Measurements from ENCODE around the gene FAM53A. TPM values are rescaled to one million over a fixed set of nuclear protein-coding genes. Genes with fewer than 3 reads are reported as not detected.
A peak's percentile ranks its signal among the peaks of the same experiment; 100 is the strongest.

FAM53A gene
- total and polyA plus RNA-seq, 10 of the 15 experiments (the other 5 are each of a cell fraction or from before 2014, with no cell fraction given): 0.02 to 0.87 (median 0.38) TPM; not detected in 2

DNA sequence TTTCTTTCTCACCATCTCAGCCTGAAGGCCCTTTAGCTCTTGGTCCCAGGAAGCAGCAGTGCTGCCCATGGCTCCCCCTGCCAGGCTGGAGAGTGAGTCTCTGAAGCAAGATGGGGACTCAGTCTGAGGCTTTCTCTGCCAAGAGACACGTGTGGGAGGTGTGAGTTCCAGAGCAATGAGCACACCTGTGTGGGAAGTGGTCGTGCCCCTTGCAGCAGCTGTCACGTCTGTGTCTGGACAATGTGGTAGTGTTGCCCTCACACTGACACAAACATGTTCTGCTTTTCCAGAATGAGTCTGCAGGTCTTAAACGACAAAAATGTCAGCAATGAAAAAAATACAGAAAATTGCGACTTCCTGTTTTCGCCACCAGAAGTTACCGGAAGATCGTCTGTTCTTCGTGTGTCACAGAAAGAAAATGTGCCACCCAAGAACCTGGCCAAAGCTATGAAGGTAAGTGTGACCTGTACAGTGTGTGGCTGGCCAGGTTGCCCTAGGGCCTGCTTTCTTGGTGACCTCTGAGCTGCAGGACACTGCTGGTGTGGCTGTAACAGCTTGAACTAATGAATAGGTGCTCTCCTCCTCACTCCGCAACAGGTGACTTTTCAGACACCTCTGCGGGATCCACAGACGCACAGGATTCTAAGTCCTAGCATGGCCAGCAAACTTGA, 39.2 kb upstream of the FAM53A start (continued):
- TF ChIP-seq, protein P1, sequence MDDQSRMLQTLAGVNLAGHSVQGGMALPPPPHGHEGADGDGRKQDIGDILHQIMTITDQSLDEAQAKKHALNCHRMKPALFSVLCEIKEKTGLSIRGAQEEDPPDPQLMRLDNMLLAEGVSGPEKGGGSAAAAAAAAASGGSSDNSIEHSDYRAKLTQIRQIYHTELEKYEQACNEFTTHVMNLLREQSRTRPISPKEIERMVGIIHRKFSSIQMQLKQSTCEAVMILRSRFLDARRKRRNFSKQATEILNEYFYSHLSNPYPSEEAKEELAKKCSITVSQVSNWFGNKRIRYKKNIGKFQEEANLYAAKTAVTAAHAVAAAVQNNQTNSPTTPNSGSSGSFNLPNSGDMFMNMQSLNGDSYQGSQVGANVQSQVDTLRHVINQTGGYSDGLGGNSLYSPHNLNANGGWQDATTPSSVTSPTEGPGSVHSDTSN (IDR thresholded peaks at IDR 0.05; ENCODE audit: insufficient replicate concordance, low read depth, low read length): no peak
- no peak for TF ChIP-seq CBX3 (IDR thresholded peaks at IDR 0.05; ENCODE audit: borderline replicate concordance, low read depth)
- TF ChIP-seq, protein P2, sequence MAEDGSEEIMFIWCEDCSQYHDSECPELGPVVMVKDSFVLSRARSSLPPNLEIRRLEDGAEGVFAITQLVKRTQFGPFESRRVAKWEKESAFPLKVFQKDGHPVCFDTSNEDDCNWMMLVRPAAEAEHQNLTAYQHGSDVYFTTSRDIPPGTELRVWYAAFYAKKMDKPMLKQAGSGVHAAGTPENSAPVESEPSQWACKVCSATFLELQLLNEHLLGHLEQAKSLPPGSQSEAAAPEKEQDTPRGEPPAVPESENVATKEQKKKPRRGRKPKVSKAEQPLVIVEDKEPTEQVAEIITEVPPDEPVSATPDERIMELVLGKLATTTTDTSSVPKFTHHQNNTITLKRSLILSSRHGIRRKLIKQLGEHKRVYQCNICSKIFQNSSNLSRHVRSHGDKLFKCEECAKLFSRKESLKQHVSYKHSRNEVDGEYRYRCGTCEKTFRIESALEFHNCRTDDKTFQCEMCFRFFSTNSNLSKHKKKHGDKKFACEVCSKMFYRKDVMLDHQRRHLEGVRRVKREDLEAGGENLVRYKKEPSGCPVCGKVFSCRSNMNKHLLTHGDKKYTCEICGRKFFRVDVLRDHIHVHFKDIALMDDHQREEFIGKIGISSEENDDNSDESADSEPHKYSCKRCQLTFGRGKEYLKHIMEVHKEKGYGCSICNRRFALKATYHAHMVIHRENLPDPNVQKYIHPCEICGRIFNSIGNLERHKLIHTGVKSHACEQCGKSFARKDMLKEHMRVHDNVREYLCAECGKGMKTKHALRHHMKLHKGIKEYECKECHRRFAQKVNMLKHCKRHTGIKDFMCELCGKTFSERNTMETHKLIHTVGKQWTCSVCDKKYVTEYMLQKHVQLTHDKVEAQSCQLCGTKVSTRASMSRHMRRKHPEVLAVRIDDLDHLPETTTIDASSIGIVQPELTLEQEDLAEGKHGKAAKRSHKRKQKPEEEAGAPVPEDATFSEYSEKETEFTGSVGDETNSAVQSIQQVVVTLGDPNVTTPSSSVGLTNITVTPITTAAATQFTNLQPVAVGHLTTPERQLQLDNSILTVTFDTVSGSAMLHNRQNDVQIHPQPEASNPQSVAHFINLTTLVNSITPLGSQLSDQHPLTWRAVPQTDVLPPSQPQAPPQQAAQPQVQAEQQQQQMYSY (CRISPR knock-in tag; IDR thresholded peaks at IDR 0.05): no peak
- no peak for TF ChIP-seq TCF7 (IDR thresholded peaks at IDR 0.05; ENCODE audit: borderline replicate concordance)
- no peak for TF ChIP-seq RAD51 (IDR thresholded peaks at IDR 0.05)
- no peak for TF ChIP-seq POLR2AphosphoS5 (IDR thresholded peaks at IDR 0.05; ENCODE audit: low read length)
- TF ChIP-seq EED (IDR thresholded peaks at IDR 0.05; ENCODE audit: low read depth): no peak
- TF ChIP-seq, protein P3, sequence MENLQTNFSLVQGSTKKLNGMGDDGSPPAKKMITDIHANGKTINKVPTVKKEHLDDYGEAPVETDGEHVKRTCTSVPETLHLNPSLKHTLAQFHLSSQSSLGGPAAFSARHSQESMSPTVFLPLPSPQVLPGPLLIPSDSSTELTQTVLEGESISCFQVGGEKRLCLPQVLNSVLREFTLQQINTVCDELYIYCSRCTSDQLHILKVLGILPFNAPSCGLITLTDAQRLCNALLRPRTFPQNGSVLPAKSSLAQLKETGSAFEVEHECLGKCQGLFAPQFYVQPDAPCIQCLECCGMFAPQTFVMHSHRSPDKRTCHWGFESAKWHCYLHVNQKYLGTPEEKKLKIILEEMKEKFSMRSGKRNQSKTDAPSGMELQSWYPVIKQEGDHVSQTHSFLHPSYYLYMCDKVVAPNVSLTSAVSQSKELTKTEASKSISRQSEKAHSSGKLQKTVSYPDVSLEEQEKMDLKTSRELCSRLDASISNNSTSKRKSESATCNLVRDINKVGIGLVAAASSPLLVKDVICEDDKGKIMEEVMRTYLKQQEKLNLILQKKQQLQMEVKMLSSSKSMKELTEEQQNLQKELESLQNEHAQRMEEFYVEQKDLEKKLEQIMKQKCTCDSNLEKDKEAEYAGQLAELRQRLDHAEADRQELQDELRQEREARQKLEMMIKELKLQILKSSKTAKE (IDR thresholded peaks at IDR 0.05; ENCODE audit: low read depth, poor library complexity, severe bottlenecking): peak; percentile 24
- TF ChIP-seq, protein P4, sequence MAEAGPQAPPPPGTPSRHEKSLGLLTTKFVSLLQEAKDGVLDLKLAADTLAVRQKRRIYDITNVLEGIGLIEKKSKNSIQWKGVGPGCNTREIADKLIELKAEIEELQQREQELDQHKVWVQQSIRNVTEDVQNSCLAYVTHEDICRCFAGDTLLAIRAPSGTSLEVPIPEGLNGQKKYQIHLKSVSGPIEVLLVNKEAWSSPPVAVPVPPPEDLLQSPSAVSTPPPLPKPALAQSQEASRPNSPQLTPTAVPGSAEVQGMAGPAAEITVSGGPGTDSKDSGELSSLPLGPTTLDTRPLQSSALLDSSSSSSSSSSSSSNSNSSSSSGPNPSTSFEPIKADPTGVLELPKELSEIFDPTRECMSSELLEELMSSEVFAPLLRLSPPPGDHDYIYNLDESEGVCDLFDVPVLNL (IDR thresholded peaks at IDR 0.05; ENCODE audit: low read depth, low read length): no peak
- TF ChIP-seq NR2C1 (IDR thresholded peaks at IDR 0.05): no peak
- no peak for TF ChIP-seq BRCA1 (IDR thresholded peaks at IDR 0.05; ENCODE audit: low read depth, low read length)
- peak in 1 of 2 experiments; percentile 45; a peak in 3 of 4 replicates for TF ChIP-seq IKZF2 (IDR thresholded peaks at IDR 0.05)
- TF ChIP-seq CHD1 (IDR thresholded peaks at IDR 0.05; ENCODE audit: low read depth, low read length): no peak
- no peak for TF ChIP-seq SUPT20H (IDR thresholded peaks at IDR 0.05; ENCODE audit: borderline replicate concordance, control insufficient read depth, low read depth, low read length)
- no peak for TF ChIP-seq ZNF217 (IDR thresholded peaks at IDR 0.05)
- peak; percentile 76 for TF ChIP-seq GABPA (IDR thresholded peaks at IDR 0.05; ENCODE audit: low read depth)
- TF ChIP-seq, protein P5, sequence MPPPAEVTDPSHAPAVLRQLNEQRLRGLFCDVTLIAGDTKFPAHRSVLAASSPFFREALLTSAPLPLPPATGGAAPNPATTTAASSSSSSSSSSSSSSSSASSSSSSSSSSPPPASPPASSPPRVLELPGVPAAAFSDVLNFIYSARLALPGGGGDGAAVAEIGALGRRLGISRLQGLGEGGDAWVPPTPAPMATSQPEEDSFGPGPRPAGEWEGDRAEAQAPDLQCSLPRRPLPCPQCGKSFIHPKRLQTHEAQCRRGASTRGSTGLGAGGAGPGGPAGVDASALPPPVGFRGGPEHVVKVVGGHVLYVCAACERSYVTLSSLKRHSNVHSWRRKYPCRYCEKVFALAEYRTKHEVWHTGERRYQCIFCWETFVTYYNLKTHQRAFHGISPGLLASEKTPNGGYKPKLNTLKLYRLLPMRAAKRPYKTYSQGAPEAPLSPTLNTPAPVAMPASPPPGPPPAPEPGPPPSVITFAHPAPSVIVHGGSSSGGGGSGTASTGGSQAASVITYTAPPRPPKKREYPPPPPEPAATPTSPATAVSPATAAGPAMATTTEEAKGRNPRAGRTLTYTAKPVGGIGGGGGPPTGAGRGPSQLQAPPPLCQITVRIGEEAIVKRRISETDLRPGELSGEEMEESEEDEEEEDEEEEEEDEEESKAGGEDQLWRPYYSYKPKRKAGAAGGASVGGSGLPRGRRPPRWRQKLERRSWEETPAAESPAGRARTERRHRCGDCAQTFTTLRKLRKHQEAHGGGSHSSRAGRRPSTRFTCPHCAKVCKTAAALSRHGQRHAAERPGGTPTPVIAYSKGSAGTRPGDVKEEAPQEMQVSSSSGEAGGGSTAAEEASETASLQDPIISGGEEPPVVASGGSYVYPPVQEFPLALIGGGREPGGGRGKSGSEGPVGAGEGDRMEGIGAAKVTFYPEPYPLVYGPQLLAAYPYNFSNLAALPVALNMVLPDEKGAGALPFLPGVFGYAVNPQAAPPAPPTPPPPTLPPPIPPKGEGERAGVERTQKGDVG (CRISPR knock-in tag; IDR thresholded peaks at IDR 0.05): no peak
- TF ChIP-seq RAD21 (IDR thresholded peaks at IDR 0.05; ENCODE audit: insufficient read depth, low read depth, low read length): no peak
- peak; percentile 73 for TF ChIP-seq SPI1 (IDR thresholded peaks at IDR 0.05; ENCODE audit: borderline replicate concordance, insufficient read depth, low read depth, low read length)

All from GM12878 (cell line).